ENCODE measurements around the gene RNASEH2B. TPM values are rescaled to one million over a fixed set of nuclear protein-coding genes. Genes with fewer than 3 reads are reported as not detected.

Gene RNASEH2B
- total and polyA plus RNA-seq, 2 of the 13 experiments (the other 11 are each of a cell fraction or from before 2014, with no cell fraction given) = 17.2 to 55.4 TPM

GRCh38 chr13:51002736-51003135, 93.1 kb downstream of the RNASEH2B start (continued):
- TF ChIP-seq ZNF280B (CRISPR knock-in tag; IDR thresholded peaks at IDR 0.05; ENCODE audit: borderline replicate concordance) = no peak
- TF ChIP-seq ZNF720 (CRISPR knock-in tag; IDR thresholded peaks at IDR 0.05) = no peak
- TF ChIP-seq KDM1A (CRISPR knock-in tag; IDR thresholded peaks at IDR 0.05) = no peak
- no peak for TF ChIP-seq ZUFSP (CRISPR knock-in tag; IDR thresholded peaks at IDR 0.05; ENCODE audit: borderline replicate concordance)
- TF ChIP-seq FOXO1 (CRISPR knock-in tag; IDR thresholded peaks at IDR 0.05) = no peak
- no peak for TF ChIP-seq CTCF (CRISPR knock-in tag; IDR thresholded peaks at IDR 0.05)

GRCh38 chr13:51003642-51004041, 94.1 kb downstream of the RNASEH2B start:
- TF ChIP-seq HMGA1 (CRISPR knock-in tag; conservative IDR thresholded peaks at IDR 0.05) = no peak
- TF ChIP-seq POGK (CRISPR knock-in tag; conservative IDR thresholded peaks at IDR 0.05) = no peak
- TF ChIP-seq ZNF350 (CRISPR knock-in tag; IDR thresholded peaks at IDR 0.05; ENCODE audit: borderline replicate concordance, low read depth) = no peak
- TF ChIP-seq SMAD3 (CRISPR knock-in tag; IDR thresholded peaks at IDR 0.05) = no peak
- TF ChIP-seq MEIS2 (CRISPR knock-in tag; IDR thresholded peaks at IDR 0.05) = no peak
- TF ChIP-seq NR2F1 (CRISPR knock-in tag; IDR thresholded peaks at IDR 0.05) = no peak
- no peak for TF ChIP-seq ZXDC (CRISPR knock-in tag; IDR thresholded peaks at IDR 0.05)
- 39% methylated on average over 7 of the region's 7 CpGs for WGBS (ENCODE audit: low lambda C conversion rate)
- no peak for FAIRE-seq
- intact Hi-C loops (cut with micrococcal nuclease; ENCODE audit: unreplicated experiment) = no loop called here
- H3K79me2 ChIP-seq (ENCODE audit: insufficient read depth, low read length) = no peaks in the 10 kb centered on the region
- no peaks in the 10 kb centered on the region for H4K20me1 ChIP-seq (ENCODE audit: insufficient read depth, low read length)
- H3K9me3 ChIP-seq (ENCODE audit: low read length) = no peaks in the 10 kb centered on the region
- no TSS peak for BruUV-seq (replicated peaks)
- H3K4me3 ChIP-seq (replicated peaks in 1 of 3; ENCODE audit: insufficient read depth in 1 of 3, low read depth in 2 of 3, low read length in 3 of 3) = no peak overlapping the region
- no peak overlapping the region for H3K4me2 ChIP-seq (ENCODE audit: low read depth, low read length)
- peaks cover 26% of the 10 kb centered on the region for H3K4me1 ChIP-seq (ENCODE audit: insufficient read depth, low read length)
- H2AFZ ChIP-seq (ENCODE audit: low read length) = no peak overlapping the region
- ChIA-PET POLR2A (no interaction called here), CTCF (ENCODE audit: low intra/inter-chr PET ratio, low total read pairs) (no interaction called here)
- no peak overlapping the region for H3K9ac ChIP-seq (ENCODE audit: insufficient read depth, low read depth, low read length)
- peaks cover 0 to 3% of the 10 kb centered on the region in 2 experiments; a peak in 1 of 5 replicates for H3K27me3 ChIP-seq (ENCODE audit: control insufficient read depth in 1 of 2, insufficient read depth in 2 of 2, low read length in 2 of 2)
- no peak overlapping the region for H3K27ac ChIP-seq (ENCODE audit: extremely low read length, insufficient read depth, low read length)
- H3K36me3 ChIP-seq (replicated peaks in 1 of 2; ENCODE audit: control insufficient read depth in 1 of 2, insufficient read depth in 2 of 2, low read length in 2 of 2) = no peaks in the 10 kb centered on the region
- in situ Hi-C loops (cut with HindIII; ENCODE audit: extremely low pct_ligation_motif_present, low pct_unique_long_range_greater_than_20kb) = no loop called here
- DNase-seq (ENCODE audit: low spot score) = no peak
- no peak for ATAC-seq
